Measurements from ENCODE around the gene C1QL1.

DNA sequence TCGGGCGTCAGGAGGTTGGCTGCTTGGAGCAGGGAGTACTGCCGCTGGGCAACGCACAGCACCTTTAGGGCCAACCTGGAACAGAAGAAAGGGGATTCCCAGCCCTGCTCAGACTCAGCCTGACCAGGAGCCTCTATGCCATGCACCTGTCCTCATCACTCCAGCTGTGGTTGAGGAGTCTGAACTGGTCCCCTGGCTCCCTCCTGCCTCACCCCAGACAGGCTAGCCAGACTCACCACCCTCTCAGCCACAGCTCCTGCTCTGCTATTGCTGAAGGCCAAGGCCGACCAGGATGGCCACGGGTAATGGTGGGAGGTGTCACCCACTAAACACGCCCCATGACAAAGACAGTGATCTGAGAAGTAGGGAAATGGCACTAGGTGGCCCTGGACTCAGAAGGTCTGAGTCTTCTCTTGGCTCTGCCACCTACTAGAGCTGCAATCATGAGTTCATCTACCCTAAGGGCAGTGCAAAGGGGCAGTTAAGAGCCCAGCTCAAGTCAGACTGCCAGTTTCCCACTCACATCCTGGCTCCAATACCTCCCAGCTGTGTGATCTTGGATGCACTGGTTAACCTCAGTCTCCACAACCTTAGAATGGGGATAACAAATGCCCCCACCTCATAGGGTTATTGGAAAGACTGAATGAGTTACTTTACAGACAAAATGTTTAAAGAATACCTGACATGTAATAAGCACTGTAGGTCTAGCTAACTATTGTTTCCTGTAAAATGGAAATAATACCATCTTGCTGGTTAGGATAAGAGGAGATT, 39.0 kb downstream of the C1QL1 start:
- TF ChIP-seq, protein P1, sequence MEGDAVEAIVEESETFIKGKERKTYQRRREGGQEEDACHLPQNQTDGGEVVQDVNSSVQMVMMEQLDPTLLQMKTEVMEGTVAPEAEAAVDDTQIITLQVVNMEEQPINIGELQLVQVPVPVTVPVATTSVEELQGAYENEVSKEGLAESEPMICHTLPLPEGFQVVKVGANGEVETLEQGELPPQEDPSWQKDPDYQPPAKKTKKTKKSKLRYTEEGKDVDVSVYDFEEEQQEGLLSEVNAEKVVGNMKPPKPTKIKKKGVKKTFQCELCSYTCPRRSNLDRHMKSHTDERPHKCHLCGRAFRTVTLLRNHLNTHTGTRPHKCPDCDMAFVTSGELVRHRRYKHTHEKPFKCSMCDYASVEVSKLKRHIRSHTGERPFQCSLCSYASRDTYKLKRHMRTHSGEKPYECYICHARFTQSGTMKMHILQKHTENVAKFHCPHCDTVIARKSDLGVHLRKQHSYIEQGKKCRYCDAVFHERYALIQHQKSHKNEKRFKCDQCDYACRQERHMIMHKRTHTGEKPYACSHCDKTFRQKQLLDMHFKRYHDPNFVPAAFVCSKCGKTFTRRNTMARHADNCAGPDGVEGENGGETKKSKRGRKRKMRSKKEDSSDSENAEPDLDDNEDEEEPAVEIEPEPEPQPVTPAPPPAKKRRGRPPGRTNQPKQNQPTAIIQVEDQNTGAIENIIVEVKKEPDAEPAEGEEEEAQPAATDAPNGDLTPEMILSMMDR (conservative IDR thresholded peaks at IDR 0.05; ENCODE audit: low read depth, low read length): no peak
- no peak for TF ChIP-seq EZH2 (IDR thresholded peaks at IDR 0.05; ENCODE audit: borderline replicate concordance, low read depth, low read length, poor library complexity, severe bottlenecking)

Measured in A673 (cell line).